ENCODE data around the gene SEZ6L2.

DNA sequence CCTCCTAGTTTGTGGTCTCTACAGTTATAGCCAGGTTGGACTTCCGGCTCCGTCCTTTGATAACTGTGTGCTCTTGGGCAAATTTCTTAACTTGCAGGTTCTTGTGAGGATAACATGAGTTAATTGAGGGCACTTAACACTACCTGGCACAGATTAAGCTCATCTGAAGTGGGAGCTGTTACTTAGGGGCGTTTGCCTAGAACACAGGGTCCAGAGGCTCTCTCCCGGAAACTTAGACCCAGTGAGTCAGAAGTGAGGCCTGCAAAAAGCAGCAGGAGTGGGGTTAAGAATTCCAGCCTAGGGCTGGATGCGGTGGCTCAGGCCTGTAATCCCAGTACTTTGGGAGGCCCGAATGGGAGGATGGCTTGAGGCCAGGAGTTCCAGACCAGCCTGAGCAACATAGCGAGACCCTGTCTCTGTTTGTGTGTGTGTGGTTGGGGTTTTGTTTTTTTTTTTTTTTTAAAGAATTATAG is 77.7 kb downstream of the SEZ6L2 start:
- TF ChIP-seq, protein P1, sequence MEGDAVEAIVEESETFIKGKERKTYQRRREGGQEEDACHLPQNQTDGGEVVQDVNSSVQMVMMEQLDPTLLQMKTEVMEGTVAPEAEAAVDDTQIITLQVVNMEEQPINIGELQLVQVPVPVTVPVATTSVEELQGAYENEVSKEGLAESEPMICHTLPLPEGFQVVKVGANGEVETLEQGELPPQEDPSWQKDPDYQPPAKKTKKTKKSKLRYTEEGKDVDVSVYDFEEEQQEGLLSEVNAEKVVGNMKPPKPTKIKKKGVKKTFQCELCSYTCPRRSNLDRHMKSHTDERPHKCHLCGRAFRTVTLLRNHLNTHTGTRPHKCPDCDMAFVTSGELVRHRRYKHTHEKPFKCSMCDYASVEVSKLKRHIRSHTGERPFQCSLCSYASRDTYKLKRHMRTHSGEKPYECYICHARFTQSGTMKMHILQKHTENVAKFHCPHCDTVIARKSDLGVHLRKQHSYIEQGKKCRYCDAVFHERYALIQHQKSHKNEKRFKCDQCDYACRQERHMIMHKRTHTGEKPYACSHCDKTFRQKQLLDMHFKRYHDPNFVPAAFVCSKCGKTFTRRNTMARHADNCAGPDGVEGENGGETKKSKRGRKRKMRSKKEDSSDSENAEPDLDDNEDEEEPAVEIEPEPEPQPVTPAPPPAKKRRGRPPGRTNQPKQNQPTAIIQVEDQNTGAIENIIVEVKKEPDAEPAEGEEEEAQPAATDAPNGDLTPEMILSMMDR (IDR thresholded peaks at IDR 0.05; ENCODE audit: low read depth, low read length) = no peak
- no peak for TF ChIP-seq EZH2phosphoT487 (IDR thresholded peaks at IDR 0.05; ENCODE audit: low read depth)
